GM21390 (cell line): Measurements from ENCODE around the gene PLD3.
"Not testable (repeated sequence)": the region's sequence is repeated elsewhere in the genome, so short reads cannot be mapped to it uniquely, and the experiment has no call there.

Experiments used
- ATAC-seq: cut with Tn5 transposase; IDR thresholded peaks from one replicate; pipeline ENCODE4 v1.9.1; 2021; ENCODE audit not compliant: unreplicated experiment

Gene PLD3

DNA sequence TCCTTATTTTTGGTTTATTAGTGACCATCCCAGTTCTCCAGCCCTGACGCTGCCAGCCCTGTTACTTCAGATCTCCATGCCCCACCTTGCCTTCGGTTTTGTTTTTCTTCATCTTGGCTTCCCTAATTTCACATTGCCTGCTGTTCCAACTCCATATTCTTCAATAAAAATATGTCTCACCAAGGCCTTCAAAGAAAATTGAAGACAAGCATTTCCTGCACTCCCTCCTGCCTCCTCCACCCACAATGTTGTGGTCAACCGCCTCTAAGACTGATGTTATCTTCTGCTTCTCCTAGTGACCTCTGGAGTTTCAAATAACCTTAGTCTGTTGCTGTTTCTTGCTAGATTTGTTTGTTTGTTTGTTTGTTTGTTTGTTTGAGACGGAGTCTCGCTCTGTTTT, 14.6 kb downstream of the PLD3 start:
- ATAC-seq = no peak

DNA sequence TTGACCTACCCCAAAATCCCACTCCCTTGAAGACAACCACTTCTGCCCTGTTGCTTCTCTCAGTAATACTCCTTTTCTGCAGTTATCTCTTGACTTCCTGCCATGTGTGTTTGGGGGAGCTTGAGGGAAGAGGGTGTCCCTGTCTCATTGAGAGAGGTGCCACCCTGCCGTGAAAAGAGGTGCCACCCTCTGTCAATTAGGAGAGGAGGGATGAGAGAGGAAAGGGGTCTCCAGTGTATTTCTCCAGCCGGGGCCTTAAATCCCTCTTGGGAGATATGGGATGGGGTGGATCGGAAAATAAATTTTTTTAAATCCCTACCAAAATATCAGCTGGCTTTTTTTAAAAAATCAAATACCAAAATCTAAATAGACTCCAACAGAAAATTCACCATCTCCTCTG, 16.5 kb downstream of the PLD3 start:
- ATAC-seq = no peak

DNA sequence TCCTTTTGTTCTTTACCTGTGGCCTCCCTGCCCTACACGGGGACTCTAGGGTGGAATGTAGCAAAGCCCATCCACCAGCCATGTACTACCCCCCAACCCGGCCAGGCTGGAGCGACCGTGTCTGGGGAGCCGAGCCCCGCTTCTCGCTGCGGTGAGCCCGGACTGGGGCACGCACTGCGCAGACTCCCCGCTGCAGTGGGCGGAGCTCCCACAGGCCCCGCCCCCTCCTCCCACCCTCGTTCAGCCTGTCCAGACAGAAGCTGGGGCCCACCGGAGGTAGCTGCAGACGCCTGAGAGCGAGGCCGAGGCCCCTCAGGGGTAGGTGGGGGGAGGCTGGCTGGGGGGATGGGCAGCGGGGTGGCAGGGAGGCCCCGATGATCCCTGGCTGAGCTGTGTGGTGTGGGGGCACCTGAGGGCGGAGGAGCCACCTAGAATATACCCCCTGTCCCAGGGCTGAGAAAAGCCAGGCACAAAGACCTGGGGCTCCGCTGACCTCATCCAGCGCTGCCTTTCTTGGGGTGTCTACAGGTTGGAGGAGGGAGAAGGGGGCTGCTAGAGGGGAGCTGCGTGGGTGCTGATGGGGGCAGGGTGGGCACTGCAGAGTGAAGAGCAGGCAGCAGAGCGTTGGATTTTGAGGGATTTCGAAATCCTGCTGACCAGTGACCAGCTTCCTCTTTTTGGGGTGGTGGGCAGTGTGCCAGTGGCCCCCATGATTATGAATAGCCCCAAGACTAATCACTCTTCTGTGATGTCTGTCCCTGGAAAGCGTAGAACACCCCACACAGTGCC, 17.3 kb downstream of the PLD3 start:
- no peak for ATAC-seq

DNA sequence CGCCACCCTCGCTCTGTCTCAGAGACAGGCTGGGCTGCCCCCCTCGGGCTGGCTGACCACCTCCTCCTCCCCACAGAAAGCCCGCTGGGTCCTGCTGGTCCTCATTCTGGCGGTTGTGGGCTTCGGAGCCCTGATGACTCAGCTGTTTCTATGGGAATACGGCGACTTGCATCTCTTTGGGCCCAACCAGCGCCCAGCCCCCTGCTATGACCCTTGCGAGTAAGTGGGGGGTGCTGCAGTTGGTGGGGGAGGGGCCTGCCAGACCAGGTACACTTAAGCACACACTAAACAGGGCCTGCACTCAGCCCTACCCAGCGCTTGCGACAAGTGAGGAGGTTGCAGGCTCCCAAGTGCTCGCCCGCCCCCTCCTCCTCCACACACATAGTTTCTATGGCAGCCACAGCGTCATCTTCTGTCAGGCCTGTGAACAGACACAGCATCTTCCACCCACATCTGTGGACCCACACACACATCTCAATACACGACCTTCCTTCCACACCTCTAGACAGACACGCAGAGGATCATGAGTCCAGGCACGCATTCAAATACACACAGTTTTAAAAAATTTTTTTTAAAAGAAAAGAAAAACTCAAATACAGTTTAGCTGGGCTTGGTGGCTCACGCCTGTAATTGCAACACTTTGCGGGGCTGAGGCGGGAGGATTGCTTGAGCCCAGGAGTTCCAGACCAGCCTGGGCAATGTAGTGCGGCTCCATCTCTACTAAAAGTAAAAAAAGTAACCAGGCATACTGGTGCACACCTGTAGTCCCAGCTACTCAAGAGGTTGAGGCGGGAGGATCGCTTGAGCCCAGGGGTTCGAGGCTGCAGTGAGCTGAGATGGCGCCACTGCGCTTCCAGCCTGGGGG, 18.4 kb downstream of the PLD3 start:
- no peak for ATAC-seq

DNA sequence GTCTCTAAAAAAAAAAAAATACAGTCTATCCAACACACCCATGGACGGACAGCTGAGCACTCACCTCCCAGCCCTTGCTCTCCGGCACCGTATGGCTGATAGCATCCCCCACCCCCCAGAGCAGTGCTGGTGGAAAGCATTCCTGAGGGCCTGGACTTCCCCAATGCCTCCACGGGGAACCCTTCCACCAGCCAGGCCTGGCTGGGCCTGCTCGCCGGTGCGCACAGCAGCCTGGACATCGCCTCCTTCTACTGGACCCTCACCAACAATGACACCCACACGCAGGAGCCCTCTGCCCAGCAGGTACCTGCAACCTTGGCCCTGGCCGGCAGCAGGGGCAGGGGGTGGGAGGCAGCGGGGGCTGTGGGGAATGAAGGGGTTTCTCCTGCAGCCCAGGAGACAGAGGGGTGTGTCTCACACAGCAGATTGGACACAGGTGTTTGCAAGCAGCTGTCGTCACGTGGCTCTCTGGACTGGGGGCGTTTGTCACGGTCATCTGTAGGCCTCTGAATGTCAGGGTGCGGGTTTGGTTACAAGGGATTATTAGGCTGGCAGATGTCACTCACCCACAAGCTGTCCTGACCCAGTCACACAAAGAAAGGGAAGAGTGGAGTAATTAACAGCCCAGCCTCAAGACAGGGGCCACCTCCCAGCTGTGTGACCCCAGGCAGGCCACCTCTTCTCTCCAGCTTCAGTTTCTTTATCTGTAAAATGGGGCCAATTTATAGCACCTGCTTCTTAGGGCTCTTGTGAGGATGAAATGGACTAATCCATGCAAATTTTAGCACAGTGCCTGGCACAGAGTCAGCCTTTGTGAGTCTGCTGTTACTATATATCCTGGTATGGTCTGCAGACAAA, 19.3 kb downstream of the PLD3 start:
- ATAC-seq = no peak

GRCh38 chr19:40369797-40370196, 21.3 kb downstream of the PLD3 start:
- no peak for ATAC-seq

GRCh38 chr19:40370253-40370652, 21.8 kb downstream of the PLD3 start:
- ATAC-seq = not testable (repeated sequence)

DNA sequence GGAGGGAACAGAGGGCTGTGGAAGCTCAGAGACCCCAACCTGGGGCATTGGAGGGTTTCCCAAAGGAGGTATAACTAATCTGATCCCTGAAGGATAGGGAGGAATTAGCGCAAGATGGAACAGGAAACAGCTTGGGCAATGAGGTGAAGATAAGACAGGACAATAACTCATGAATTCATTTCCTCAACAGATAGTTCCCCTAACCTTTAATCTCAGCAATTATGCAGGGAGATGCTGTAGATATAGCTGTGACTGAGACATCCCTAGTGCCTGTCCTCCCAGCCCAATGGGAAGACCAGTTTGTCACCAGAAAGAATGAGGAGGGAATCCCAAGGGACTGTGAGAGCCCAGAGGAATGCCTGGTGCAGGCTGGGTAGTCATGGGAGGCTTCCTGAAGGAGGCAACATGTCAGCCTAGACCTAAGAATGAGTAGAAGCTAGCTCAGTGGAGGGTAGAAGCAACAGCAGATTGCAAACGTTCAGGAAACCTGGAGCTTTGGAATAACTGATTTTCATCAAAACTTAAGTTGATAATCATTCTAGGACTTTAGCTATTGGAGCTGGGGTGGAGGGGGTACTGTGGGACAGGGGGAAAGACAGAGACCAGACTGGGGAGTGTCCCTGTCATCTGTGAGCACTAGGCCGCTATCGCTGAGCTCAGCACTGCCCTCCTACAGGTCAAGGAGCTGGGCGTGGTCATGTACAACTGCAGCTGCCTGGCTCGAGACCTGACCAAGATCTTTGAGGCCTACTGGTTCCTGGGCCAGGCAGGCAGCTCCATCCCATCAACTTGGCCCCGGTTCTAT, 22.7 kb downstream of the PLD3 start:
- ATAC-seq = no peak

DNA sequence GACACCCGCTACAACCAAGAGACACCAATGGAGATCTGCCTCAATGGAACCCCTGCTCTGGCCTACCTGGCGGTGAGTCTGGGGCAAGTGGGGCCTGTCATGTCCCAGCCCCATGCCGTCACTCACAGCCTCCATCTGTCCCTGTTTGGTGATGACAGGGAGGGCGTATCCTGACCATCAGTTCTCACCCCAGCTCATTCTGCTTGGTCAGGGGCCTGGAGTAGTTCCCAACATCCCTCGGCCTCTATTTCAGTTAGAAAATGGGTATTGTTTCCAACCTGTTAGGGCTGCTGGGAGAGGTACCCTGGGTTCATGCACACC, 23.3 kb downstream of the PLD3 start:
- no peak for ATAC-seq

- no peak for ATAC-seq
These were observed 25.6 kb downstream of the PLD3 start for GRCh38 chr19:40374084-40374483.

- no peak for ATAC-seq
These were observed 27.9 kb downstream of the PLD3 start for GRCh38 chr19:40376286-40376862.

DNA sequence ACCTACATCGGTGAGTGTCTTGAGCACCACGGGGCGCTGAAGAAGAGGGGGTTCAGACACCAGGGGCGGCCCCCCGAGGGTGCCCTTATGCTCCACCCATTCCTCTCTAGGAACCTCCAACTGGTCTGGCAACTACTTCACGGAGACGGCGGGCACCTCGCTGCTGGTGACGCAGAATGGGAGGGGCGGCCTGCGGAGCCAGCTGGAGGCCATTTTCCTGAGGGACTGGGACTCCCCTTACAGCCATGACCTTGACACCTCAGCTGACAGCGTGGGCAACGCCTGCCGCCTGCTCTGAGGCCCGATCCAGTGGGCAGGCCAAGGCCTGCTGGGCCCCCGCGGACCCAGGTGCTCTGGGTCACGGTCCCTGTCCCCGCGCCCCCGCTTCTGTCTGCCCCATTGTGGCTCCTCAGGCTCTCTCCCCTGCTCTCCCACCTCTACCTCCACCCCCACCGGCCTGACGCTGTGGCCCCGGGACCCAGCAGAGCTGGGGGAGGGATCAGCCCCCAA, 29.4 kb downstream of the PLD3 start:
- ATAC-seq = no peak

GRCh38 chr19:40378509-40378908, 30.0 kb downstream of the PLD3 start:
- no peak for ATAC-seq

GRCh38 chr19:40379446-40380198, 31.1 kb downstream of the PLD3 start:
- ATAC-seq = no peak

GRCh38 chr19:40380199-40381037, 31.9 kb downstream of the PLD3 start:
- ATAC-seq = no peak

DNA sequence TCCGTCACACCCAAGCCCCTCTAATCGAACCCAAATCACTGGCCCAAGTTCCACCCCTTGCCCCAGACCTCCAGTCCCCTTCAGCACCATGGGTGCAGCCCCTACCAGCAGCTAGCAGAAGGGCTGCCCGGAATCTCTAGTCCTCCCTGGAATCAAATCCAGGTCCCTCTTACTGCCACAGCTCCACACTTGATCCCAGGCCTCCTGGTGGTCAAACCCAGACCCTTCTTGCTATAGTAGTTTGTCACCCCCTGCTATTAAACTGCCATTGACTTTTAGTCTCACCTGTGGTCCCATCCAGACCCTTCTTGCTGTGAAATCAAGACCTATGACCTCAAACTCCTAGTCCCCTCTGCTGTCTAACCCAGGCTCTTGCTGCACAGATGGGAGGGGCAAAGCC, 32.8 kb downstream of the PLD3 start:
- no peak for ATAC-seq

DNA sequence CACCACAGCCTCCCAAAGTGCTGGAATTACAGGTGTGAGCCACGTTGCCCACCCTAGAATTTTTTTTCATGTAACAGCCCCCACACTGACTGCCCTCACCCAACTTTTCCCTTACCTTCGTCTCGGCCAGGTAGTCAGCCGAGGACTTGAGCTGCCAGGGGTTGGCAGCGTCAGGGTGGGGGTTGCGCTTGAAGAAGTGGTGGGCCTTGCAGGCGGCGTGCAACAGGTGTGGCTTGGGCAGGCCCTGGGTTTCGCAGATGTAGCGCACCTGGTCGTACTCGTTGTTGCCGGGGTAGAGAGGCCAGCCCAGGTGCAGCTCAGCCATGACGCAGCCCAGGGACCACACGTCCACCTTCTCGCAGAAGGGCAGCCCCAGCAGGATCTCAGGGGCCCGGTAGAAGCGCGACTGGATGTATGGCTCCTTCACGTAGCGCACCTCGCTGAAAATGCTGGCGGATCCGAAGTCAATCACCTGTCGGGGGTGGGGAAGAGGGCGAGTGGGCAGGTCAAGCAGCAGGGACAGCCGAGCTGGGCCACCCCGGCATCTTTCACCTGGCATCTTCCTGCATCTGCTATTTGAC, 35.3 kb downstream of the PLD3 start:
- no peak for ATAC-seq

DNA sequence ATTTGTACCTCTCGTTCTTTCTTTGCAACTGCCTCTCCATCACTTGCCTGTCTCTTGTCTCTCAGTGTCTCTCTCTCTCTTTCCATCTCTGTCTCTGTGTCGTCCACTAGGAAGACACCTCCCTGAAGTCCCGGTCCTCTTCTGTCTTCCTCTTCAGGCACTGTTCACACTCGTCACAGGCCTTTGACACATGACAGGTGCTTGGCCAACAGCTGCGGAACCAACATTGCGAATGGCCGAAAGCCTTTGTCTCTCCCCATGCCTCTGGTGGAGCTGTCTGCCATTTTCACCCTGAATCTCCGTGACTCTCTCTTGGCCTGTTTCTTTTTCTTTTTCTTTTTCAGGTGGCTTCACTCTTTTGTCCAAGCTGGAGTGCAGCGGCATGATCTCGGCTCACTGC, 38.7 kb downstream of the PLD3 start:
- no peak for ATAC-seq
